Smooth muscle cell (in vitro differentiated cells): ENCODE results near the gene HCFC1. TPM values are rescaled to one million over a fixed set of nuclear protein-coding genes. Genes with fewer than 3 reads are reported as not detected.

Experiments used
- DNase-seq: peaks from one replicate; lab custom pipeline; 2025; ENCODE audit not compliant: unreplicated experiment; lab: John Stamatoyannopoulos, UW
- H2AFZ ChIP-seq: fragments of 200-600 bp; sonication (generic); 2 replicates; pipeline ENCODE4 v1.6.0; 2016; ENCODE audit warnings: antibody characterized with exemption, low read depth, mild to moderate bottlenecking
- H3F3A ChIP-seq: fragments of 200-600 bp; sonication (generic); 2 replicates; pipeline ENCODE4 v1.6.0; 2017; ENCODE audit warnings: antibody characterized with exemption, low read depth
- H3K27ac ChIP-seq: fragments of 200-600 bp; sonication (generic); 2 replicates; pipeline ENCODE4 v1.5.1; 2016; ENCODE audit warnings: low read depth, mild to moderate bottlenecking
- H3K27me3 ChIP-seq: fragments of 200-600 bp; sonication (generic); 2 replicates; pipeline ENCODE4 v1.6.1; 2016; ENCODE audit warnings: low read depth, mild to moderate bottlenecking
- H3K36me3 ChIP-seq: fragments of 200-600 bp; sonication (generic); 2 replicates; pipeline ENCODE4 v1.5.1; 2016; ENCODE audit warnings: low read depth
- H3K4me1 ChIP-seq: fragments of 200-600 bp; sonication (generic); 2 replicates; pipeline ENCODE4 v1.5.1; 2016; ENCODE audit warnings: low read depth
- H3K4me2 ChIP-seq: fragments of 200-600 bp; sonication (generic); 2 replicates; pipeline ENCODE4 v1.6.0; 2016; ENCODE audit warnings: mild to moderate bottlenecking
- H3K4me3 ChIP-seq: fragments of 200-600 bp; sonication (generic); 2 replicates; pipeline ENCODE4 v1.5.1; 2016; ENCODE audit warnings: mild to moderate bottlenecking
- H3K79me2 ChIP-seq: fragments of 200-600 bp; sonication (generic); 2 replicates; pipeline ENCODE4 v1.6.0; 2016; ENCODE audit warnings: low read depth, mild to moderate bottlenecking
- H3K9ac ChIP-seq: fragments of 200-600 bp; sonication (generic); 2 replicates; pipeline ENCODE4 v1.6.0; 2016; ENCODE audit warnings: low read depth
- H3K9me3 ChIP-seq: fragments of 200-600 bp; sonication (generic); replicated peaks from 2 replicates; pipeline ENCODE4 v1.5.1; 2016; ENCODE audit warnings: low read depth
- H4K20me1 ChIP-seq: fragments of 200-600 bp; sonication (generic); 2 replicates; pipeline ENCODE4 v1.6.0; 2016; ENCODE audit warnings: low read depth
- WGBS: methylation state at CpG from one replicate; pipeline ENCODE4 v1.1.7; 2016; ENCODE audit warnings: low lambda C conversion rate; 5-methylcytosine and 5-hydroxymethylcytosine counted together
- polyA plus RNA-seq: library from polyadenylated mRNA; unstranded; fragments of >200 nt; fragmentation: Nextera tagmentation; extraction: Ambion mirVana; gene quantifications from 2 replicates; pipeline ENCODE4 v1.2.1, GENCODE V29; 2016
- total RNA-seq: library from RNA; depleted of rRNA; stranded (reverse); fragments of >200 nt; gene quantifications from 2 replicates; pipeline ENCODE4 v1.2.3, GENCODE V29; 2014
- TF ChIP-seq, protein P1 (sequence below): fragments of 200-600 bp; sonication (generic); IDR thresholded peaks from 2 replicates; pipeline ENCODE4 v1.5.1; 2017; ENCODE audit warnings: borderline replicate concordance, mild to moderate bottlenecking, antibody characterized with exemption; ENCODE audit not compliant: insufficient read depth, poor library complexity, severe bottlenecking

HCFC1 gene
- total and polyA plus RNA-seq, 2 experiments from 2014 or later: 22.8 to 23.3 TPM

DNA sequence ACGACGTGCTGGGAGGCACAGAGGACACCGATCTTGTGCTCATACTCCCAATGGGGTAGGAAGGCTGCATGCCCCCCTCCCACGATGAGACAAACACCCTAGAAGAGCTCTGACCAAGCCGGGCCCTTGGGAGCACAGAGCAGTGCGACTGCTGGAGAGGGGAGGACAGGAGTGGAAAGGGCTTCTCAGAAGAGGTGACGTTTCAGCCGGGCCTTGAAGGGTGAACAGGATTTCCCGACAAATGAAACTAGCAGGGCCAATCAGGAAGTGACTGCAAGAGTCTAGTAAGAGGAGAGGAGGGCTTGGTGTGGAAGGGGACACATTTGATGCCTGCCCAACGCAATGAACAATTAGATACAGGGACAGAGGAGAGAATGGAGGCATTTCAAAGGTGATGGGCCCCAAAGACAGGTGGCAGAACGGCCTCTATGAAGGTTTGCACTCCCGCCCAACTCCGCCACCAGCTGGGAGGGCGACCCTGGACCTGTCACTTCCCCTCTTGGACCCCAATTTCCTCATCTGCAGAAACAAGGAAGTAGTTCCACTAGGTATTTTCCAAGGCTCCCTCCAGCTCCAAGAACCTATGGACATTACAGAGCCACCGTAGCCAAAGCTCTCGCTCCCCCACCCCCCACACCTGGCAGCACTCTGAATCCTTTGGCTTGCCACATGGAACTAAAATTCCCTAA, 3.9 kb downstream of the HCFC1 start:
- Histone ChIP-seq H3K9ac (no peak overlapping the region), H3K9me3 (no peaks in the 10 kb centered on the region), H2AFZ (no peak overlapping the region), H3K27ac (no peak overlapping the region), H3F3A (no peaks in the 10 kb centered on the region), H4K20me1 (peaks cover 79% of the 10 kb centered on the region), H3K4me3 (no peak overlapping the region), H3K36me3 (no peaks in the 10 kb centered on the region), H3K27me3 (no peaks in the 10 kb centered on the region), H3K79me2 (peaks cover 54% of the 10 kb centered on the region), H3K4me1 (no peaks in the 10 kb centered on the region), H3K4me2 (no peak overlapping the region)
- TF ChIP-seq, protein P1, sequence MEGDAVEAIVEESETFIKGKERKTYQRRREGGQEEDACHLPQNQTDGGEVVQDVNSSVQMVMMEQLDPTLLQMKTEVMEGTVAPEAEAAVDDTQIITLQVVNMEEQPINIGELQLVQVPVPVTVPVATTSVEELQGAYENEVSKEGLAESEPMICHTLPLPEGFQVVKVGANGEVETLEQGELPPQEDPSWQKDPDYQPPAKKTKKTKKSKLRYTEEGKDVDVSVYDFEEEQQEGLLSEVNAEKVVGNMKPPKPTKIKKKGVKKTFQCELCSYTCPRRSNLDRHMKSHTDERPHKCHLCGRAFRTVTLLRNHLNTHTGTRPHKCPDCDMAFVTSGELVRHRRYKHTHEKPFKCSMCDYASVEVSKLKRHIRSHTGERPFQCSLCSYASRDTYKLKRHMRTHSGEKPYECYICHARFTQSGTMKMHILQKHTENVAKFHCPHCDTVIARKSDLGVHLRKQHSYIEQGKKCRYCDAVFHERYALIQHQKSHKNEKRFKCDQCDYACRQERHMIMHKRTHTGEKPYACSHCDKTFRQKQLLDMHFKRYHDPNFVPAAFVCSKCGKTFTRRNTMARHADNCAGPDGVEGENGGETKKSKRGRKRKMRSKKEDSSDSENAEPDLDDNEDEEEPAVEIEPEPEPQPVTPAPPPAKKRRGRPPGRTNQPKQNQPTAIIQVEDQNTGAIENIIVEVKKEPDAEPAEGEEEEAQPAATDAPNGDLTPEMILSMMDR: no peak
- DNase-seq: no peak
- 70% methylated on average over 16 of the region's 16 CpGs for WGBS

DNA sequence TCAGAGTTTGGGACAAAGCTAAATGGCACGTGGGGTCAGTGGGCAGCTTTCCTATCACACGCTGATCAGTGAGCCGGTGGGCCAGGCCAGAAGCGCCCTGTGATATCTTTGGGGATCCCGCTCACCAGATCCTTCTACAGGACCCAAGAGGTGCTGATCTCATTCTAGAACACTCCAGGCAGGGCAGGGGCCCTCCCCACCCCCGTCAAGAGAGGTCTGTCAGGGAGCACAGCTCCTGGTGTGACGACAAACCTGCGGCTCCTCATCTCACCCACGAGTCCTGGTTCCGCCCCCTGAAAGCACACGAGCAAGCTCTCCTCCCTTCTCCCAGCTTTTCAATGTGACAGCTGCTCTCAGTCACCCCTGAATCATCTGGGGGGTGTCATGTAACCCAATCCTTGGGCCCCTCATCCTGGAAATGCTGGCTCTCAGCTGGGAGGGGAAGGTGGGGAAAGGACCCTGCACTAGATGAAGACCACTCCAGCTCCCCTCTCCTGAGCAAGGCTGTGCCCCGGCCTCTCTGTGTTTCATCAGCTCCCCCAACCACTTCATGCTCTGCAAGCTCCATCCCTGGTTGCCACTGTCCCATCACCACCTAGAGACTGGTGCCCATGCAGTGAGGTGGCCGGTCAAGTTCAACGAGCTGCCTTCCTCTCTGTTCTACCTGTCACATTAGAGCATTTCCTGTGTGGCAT, 4.6 kb downstream of the HCFC1 start:
- no peak overlapping the region for H3K9ac ChIP-seq

DNA sequence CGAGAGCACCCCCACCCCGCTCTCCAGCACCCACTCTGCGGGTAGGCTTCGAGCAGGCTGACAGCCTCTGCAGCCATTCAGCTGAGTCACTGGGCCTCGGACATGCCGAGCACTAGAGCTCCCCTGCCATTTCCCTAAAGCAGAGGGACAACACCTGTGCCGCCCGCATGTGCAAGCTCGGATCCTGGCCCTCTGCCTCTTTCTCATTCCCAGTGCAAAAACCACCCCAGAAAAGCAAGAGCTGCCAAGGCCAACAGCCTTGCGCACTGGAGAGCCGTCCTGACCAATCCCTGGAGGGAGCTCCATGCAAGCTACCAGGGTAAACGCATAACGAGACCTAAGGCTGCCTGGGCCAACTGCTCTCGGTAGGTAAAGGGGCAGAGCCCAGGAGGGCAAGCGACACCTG, 5.3 kb downstream of the HCFC1 start:
- H3K79me2 ChIP-seq: peaks cover 54% of the 10 kb centered on the region
- 87% methylated on average over 15 of the region's 15 CpGs for WGBS
- H2AFZ ChIP-seq: no peak overlapping the region
- no peaks in the 10 kb centered on the region for H3K36me3 ChIP-seq
- H3K9me3 ChIP-seq: no peaks in the 10 kb centered on the region
- no peaks in the 10 kb centered on the region for H3K4me1 ChIP-seq
- H3F3A ChIP-seq: no peaks in the 10 kb centered on the region
- no peak overlapping the region for H3K9ac ChIP-seq
- H3K27me3 ChIP-seq: no peaks in the 10 kb centered on the region
- H4K20me1 ChIP-seq: peaks cover 89% of the 10 kb centered on the region
- DNase-seq: no peak
- H3K4me2 ChIP-seq: no peak overlapping the region
- H3K27ac ChIP-seq: no peak overlapping the region
- TF ChIP-seq, protein P1: no peak
- H3K4me3 ChIP-seq: no peak overlapping the region

More for the DNA sequence above, 4.6 kb downstream of the HCFC1 start:
- no peaks in the 10 kb centered on the region for H3K36me3 ChIP-seq
- H3K4me1 ChIP-seq: no peaks in the 10 kb centered on the region
- no peak overlapping the region for H3K27ac ChIP-seq
- no peak overlapping the region for H3K4me3 ChIP-seq
- H3K4me2 ChIP-seq: no peak overlapping the region
- TF ChIP-seq, protein P1: no peak
- H3K9me3 ChIP-seq: no peaks in the 10 kb centered on the region
- H2AFZ ChIP-seq: no peak overlapping the region
- no peaks in the 10 kb centered on the region for H3F3A ChIP-seq
- WGBS: 72% methylated on average over 14 of the region's 14 CpGs
- peaks cover 54% of the 10 kb centered on the region for H3K79me2 ChIP-seq
- H4K20me1 ChIP-seq: peaks cover 86% of the 10 kb centered on the region
- no peak for DNase-seq
- H3K27me3 ChIP-seq: no peaks in the 10 kb centered on the region

DNA sequence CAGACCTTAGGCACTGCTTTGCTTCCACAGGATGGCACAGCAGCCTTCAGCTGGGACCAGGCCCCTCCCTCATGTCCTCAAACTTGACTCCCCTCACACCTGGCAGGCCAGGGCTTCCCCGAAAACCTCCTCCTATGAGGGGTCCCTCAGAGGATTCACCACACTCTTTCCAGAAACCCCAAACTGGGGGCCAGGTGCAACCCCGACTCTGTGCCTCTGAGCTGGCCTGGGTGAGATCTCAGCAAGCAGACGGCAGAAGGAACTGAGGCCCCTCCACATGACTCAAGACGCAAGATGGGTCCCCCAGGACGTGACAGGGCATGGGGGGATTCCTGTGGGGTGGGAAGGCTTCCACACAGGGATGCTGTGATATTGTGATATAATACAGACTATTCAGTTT, 6.2 kb downstream of the HCFC1 start:
- Histone ChIP-seq H3K36me3 (no peaks in the 10 kb centered on the region), H3K4me1 (no peaks in the 10 kb centered on the region), H3K9ac (no peak overlapping the region), H3K4me3 (no peak overlapping the region), H3K9me3 (no peaks in the 10 kb centered on the region), H3K27me3 (no peaks in the 10 kb centered on the region), H2AFZ (no peak overlapping the region), H3F3A (no peaks in the 10 kb centered on the region), H3K27ac (no peak overlapping the region), H4K20me1 (peaks cover 85% of the 10 kb centered on the region), H3K79me2 (peaks cover 54% of the 10 kb centered on the region), H3K4me2 (no peak overlapping the region)
- no peak for DNase-seq
- WGBS: 80% methylated on average over 5 of the region's 5 CpGs
- TF ChIP-seq, protein P1: no peak
